Keratinocyte (primary cell): ENCODE data around the gene UTP14A. TPM values are rescaled to one million over a fixed set of nuclear protein-coding genes. Genes with fewer than 3 reads are reported as not detected.
A peak's percentile ranks its signal among the peaks of the same experiment; 100 is the strongest.

Experiments
- DNase-seq: peaks from one replicate; pipeline ENCODE4 v3.0.0-alpha.2; 2011; ENCODE audit warnings: low read depth, missing footprints, low spot score
- FAIRE-seq: peaks from 2 replicates; lab custom pipeline; 2011; peaks lifted over from hg19 to GRCh38; lab: Jason Lieb, UNC
- H2AFZ ChIP-seq: 2 replicates; pipeline ENCODE4 v1.6.0; 2012; ENCODE audit warnings: low read length, control low read depth, inconsistent platforms; ENCODE audit not compliant: control insufficient read depth
- H3K27ac ChIP-seq: 2 replicates; pipeline ENCODE4 v1.5.1; 2011; ENCODE audit warnings: low read length; ENCODE audit not compliant: control insufficient read depth, insufficient read depth
- H3K27me3 ChIP-seq: 3 replicates; pipeline ENCODE4 v1.6.0; 2011; ENCODE audit warnings: low read length; ENCODE audit not compliant: control insufficient read depth, insufficient read depth; ENCODE audit errors: extremely low read depth
- H3K36me3 ChIP-seq, 2 experiments: 2 replicates in 1 of 2; 3 replicates in 1 of 2; pipeline ENCODE4 v1.5.1; 2011; ENCODE audit warnings: low read length in 2 of 2, mild to moderate bottlenecking in 1 of 2; ENCODE audit not compliant: control insufficient read depth in 2 of 2, insufficient read depth in 2 of 2; ENCODE audit errors: extremely low read depth in 1 of 2
- H3K4me1 ChIP-seq: 3 replicates; pipeline ENCODE4 v1.5.1; 2011; ENCODE audit warnings: low read length; ENCODE audit not compliant: control insufficient read depth, insufficient read depth; ENCODE audit errors: extremely low read depth
- H3K4me2 ChIP-seq: 3 replicates; pipeline ENCODE4 v1.6.0; 2011; ENCODE audit warnings: low read depth, low read length; ENCODE audit not compliant: control insufficient read depth, insufficient read depth; ENCODE audit errors: extremely low read depth
- H3K4me3 ChIP-seq, 3 experiments: fragments of 200-600 bp in 1 of 3; sonication (generic) in 1 of 3; 2 replicates in 2 of 3; 3 replicates in 1 of 3; pipeline ENCODE4 v1.5.1; 2011 to 2016; ENCODE audit warnings: low read length in 3 of 3, mild to moderate bottlenecking in 3 of 3, control low read depth in 2 of 3, inconsistent platforms in 1 of 3, low read depth in 1 of 3, mixed read lengths in 1 of 3, mixed run types in 1 of 3, moderate library complexity in 1 of 3; ENCODE audit not compliant: control insufficient read depth in 2 of 3, insufficient read depth in 2 of 3; ENCODE audit errors: extremely low read depth in 1 of 3
- H3K79me2 ChIP-seq: 2 replicates; pipeline ENCODE4 v1.6.0; 2012; ENCODE audit warnings: low read length; ENCODE audit not compliant: control insufficient read depth, insufficient read depth
- H3K9ac ChIP-seq: 3 replicates; pipeline ENCODE4 v1.6.0; 2011; ENCODE audit warnings: low read length; ENCODE audit not compliant: control insufficient read depth, insufficient read depth; ENCODE audit errors: extremely low read depth
- H3K9me1 ChIP-seq: 3 replicates; pipeline ENCODE4 v1.6.0; 2011; ENCODE audit warnings: low read length; ENCODE audit not compliant: control insufficient read depth, insufficient read depth; ENCODE audit errors: extremely low read depth
- H3K9me3 ChIP-seq: 2 replicates; pipeline ENCODE4 v1.5.1; 2012; ENCODE audit warnings: low read depth, low read length; ENCODE audit not compliant: control insufficient read depth
- H4K20me1 ChIP-seq: 3 replicates; pipeline ENCODE4 v1.6.0; 2011; ENCODE audit warnings: low read length; ENCODE audit not compliant: control insufficient read depth, insufficient read depth; ENCODE audit errors: extremely low read depth
- CTCF ChIP-seq, 3 experiments: IDR thresholded peaks in 1 of 3; conservative IDR thresholded peaks in 1 of 3; optimal IDR thresholded peaks in 1 of 3; 2 replicates in 2 of 3; 3 replicates in 1 of 3; pipeline versions ENCODE3 to v1.5.1; 2011; ENCODE audit warnings: low read length in 3 of 3, mild to moderate bottlenecking in 3 of 3, moderate library complexity in 2 of 3, control low read depth in 1 of 3, inconsistent platforms in 1 of 3; ENCODE audit not compliant: insufficient read depth in 2 of 3; ENCODE audit errors: extremely low read depth in 1 of 3
- EZH2 ChIP-seq: IDR thresholded peaks from one replicate; pipeline ENCODE4 v1.6.1; 2012; ENCODE audit warnings: inconsistent platforms, mild to moderate bottlenecking, low read length, moderate library complexity
- dilution Hi-C: fragments of 300-500 bp; cut with MboI; formaldehyde crosslinking; loops from one replicate; pipeline ENCODE4 v1.7.0; 2020; ENCODE audit warnings: low sequenced_read_pairs; ENCODE audit not compliant: extremely low pct_ligation_motif_present
- polyA plus RNA-seq, 5 experiments: library from polyadenylated mRNA; depleted of rRNA in 3 of 5; stranded (reverse) in 3 of 5; stranded (forward) in 1 of 5; unstranded in 1 of 5; fragments of >200 nt; gene quantifications; 1 replicate in 1 of 5; 2 replicates in 3 of 5; 3 replicates in 1 of 5; pipeline versions ENCODE4 v1.2.1 to v1.2.3, GENCODE V29; 2011 to 2012; ENCODE audit warnings: missing spikeins in 2 of 5, low read depth in 1 of 5, low replicate concordance in 1 of 5

The UTP14A gene
- polyA plus RNA-seq, 1 donor (not counting 4 experiments of a cell fraction or from before 2014, with no cell fraction given) = 30.6 TPM

GRCh38 chrX:129931411-129932015 lies 25.5 kb downstream of the UTP14A start:
- DNase-seq = peak; percentile 17
- peaks cover 0 to 3% of the 10 kb centered on the region in 2 experiments for H3K36me3 ChIP-seq
- H3K27ac ChIP-seq = no peak overlapping the region
- no peak for FAIRE-seq
- no peaks in the 10 kb centered on the region for H3K9me3 ChIP-seq
- no peak for TF ChIP-seq CTCF (optimal IDR thresholded peaks at IDR 0.05 in 1 of 3, IDR thresholded peaks at IDR 0.05 in 1 of 3, conservative IDR thresholded peaks at IDR 0.05 in 1 of 3; ENCODE audit: extremely low read depth in 1 of 3, insufficient read depth in 2 of 3, low read length in 3 of 3)
- dilution Hi-C loops = no loop called here
- H3K27me3 ChIP-seq = peaks cover 14% of the 10 kb centered on the region
- H3K9ac ChIP-seq = peak overlapping the region; percentile 33
- no peaks in the 10 kb centered on the region for H3K4me1 ChIP-seq
- H3K9me1 ChIP-seq = no peaks in the 10 kb centered on the region
- peak overlapping the region; percentile 48 for H3K4me2 ChIP-seq
- H2AFZ ChIP-seq = peak overlapping the region; percentile 58
- no peaks in the 10 kb centered on the region for H3K79me2 ChIP-seq
- no peaks in the 10 kb centered on the region for H4K20me1 ChIP-seq
- peak overlapping the region; percentile 48 to 57 (median 49) for H3K4me3 ChIP-seq

GRCh38 chrX:129932016-129932820 lies 26.3 kb downstream of the UTP14A start:
- H3K27me3 ChIP-seq = peaks cover 14% of the 10 kb centered on the region
- peak overlapping the region; percentile 58 for H2AFZ ChIP-seq
- H3K9me1 ChIP-seq = no peaks in the 10 kb centered on the region
- H3K4me2 ChIP-seq = peak overlapping the region; percentile 48
- H3K9ac ChIP-seq = peak overlapping the region; percentile 33
- DNase-seq (peak; percentile 21), FAIRE-seq (no peak)
- H3K4me3 ChIP-seq = peak overlapping the region; percentile 48 to 57 (median 49)
- H3K27ac ChIP-seq = no peak overlapping the region
- H3K79me2 ChIP-seq = no peaks in the 10 kb centered on the region
- H4K20me1 ChIP-seq = no peaks in the 10 kb centered on the region
- no peaks in the 10 kb centered on the region for H3K4me1 ChIP-seq
- TF ChIP-seq CTCF (optimal IDR thresholded peaks at IDR 0.05 in 1 of 3, IDR thresholded peaks at IDR 0.05 in 1 of 3, conservative IDR thresholded peaks at IDR 0.05 in 1 of 3; ENCODE audit: extremely low read depth in 1 of 3, insufficient read depth in 2 of 3, low read length in 3 of 3) (no peak), EZH2 (no peak)
- H3K9me3 ChIP-seq = no peaks in the 10 kb centered on the region
- H3K36me3 ChIP-seq = peaks cover 0 to 3% of the 10 kb centered on the region in 2 experiments
- dilution Hi-C loops = no loop called here
